Measurements from ENCODE around the gene POLA2.

DNA sequence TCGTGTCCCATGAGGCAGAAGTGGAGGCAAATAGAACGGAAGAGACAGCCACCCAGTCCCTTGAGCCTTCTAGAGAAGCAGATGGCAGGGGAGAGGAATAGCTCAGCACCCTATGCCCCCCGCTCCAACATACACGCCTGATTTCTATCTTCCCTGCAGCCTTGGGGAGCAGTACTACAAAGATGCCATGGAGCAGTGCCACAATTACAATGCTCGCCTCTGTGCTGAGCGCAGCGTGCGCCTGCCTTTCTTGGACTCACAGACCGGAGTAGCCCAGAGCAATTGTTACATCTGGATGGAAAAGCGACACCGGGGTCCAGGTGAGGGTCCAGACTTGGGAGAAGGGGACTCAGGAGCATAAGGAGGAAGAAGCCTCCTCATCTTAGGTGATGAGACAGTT lies 78.5 kb downstream of the POLA2 start:
- TF ChIP-seq, protein P1, sequence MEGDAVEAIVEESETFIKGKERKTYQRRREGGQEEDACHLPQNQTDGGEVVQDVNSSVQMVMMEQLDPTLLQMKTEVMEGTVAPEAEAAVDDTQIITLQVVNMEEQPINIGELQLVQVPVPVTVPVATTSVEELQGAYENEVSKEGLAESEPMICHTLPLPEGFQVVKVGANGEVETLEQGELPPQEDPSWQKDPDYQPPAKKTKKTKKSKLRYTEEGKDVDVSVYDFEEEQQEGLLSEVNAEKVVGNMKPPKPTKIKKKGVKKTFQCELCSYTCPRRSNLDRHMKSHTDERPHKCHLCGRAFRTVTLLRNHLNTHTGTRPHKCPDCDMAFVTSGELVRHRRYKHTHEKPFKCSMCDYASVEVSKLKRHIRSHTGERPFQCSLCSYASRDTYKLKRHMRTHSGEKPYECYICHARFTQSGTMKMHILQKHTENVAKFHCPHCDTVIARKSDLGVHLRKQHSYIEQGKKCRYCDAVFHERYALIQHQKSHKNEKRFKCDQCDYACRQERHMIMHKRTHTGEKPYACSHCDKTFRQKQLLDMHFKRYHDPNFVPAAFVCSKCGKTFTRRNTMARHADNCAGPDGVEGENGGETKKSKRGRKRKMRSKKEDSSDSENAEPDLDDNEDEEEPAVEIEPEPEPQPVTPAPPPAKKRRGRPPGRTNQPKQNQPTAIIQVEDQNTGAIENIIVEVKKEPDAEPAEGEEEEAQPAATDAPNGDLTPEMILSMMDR (IDR thresholded peaks at IDR 0.05) = no peak
- no peak for TF ChIP-seq POLR2A (IDR thresholded peaks at IDR 0.05)

Data from testis (tissue), 2 donors.